HG03159 (cell line): Measurements from ENCODE around the gene MNT.

ENCODE experiments used
- ATAC-seq: cut with Tn5 transposase; IDR thresholded peaks from one replicate; pipeline ENCODE4 v1.9.1; 2021; ENCODE audit warnings: mild to moderate bottlenecking, moderate library complexity; ENCODE audit not compliant: unreplicated experiment

The MNT gene

DNA sequence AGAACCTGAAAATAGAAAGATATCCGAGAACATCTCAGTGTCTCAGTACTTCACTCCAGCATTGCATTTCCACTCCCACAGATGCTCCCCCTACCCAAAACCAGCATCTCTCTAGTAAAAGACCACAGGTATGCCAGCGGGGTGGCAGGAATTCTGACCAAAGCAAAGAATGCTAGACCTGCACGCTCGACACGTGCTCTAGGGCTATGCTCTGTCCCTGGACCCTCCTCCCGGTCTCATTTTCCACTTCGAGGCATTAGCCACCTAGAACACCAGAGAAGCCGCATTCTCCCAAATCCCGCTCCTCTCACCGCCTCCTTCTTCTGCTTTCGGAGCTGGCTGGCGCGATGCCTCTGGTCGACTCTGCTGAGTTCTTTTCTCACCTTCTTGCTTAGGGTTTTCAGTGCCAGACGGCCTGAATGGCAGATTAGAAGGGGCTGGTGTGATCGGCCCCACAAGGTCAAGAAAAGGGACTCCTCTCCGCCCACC is 65.1 kb downstream of the MNT start:
- no peak for ATAC-seq
